OCI-LY7 (cell line): ENCODE data around the gene HOXA4. TPM values are rescaled to one million over a fixed set of nuclear protein-coding genes. Genes with fewer than 3 reads are reported as not detected.

Experiments
- BruUV-seq: library from RNA; stranded (reverse); fragments of 400-500 nt; replicated peaks from 2 replicates; lab custom pipeline; 2021; lab: Mats Ljungman, UMichigan
- CTCF ChIA-PET: fragments of 300-600 bp; sonication (Branson Sonifier 250); formaldehyde crosslinking; loops from one replicate; lab custom pipeline; 2022; ENCODE audit warnings: antibody characterized with exemption; ENCODE audit not compliant: unreplicated experiment; lab: Charles Lee
- POLR2A ChIA-PET: fragments of 300-600 bp; sonication (Branson Sonifier 250); formaldehyde crosslinking; loops from one replicate; lab custom pipeline; 2022; ENCODE audit warnings: antibody characterized with exemption; lab: Charles Lee
- DNase-seq: peaks from one replicate; pipeline ENCODE4 v3.0.0-alpha.2; 2015; ENCODE audit warnings: low spot score
- H2AFZ ChIP-seq: fragments of 200-600 bp; sonication (generic), shearing (Covaris generic); 2 replicates; pipeline ENCODE4 v1.6.1; 2014; ENCODE audit warnings: mild to moderate bottlenecking, antibody characterized with exemption, low read length, moderate library complexity
- H3K27ac ChIP-seq: fragments of 200-600 bp; sonication (generic); 2 replicates; pipeline ENCODE4 v1.5.1; 2014; ENCODE audit warnings: mixed run types, low read depth, mild to moderate bottlenecking, moderate library complexity, low read length, inconsistent platforms; ENCODE audit not compliant: poor library complexity, severe bottlenecking
- H3K36me3 ChIP-seq: fragments of 200-600 bp; sonication (generic); 2 replicates; pipeline ENCODE4 v1.6.1; 2014; ENCODE audit warnings: mild to moderate bottlenecking, antibody characterized with exemption, low read length, moderate library complexity, mixed read lengths; ENCODE audit not compliant: insufficient read depth
- H3K4me1 ChIP-seq: fragments of 200-600 bp; sonication (generic); 2 replicates; pipeline ENCODE4 v1.5.1; 2014; ENCODE audit warnings: mild to moderate bottlenecking, low read length; ENCODE audit not compliant: insufficient read depth, poor library complexity, severe bottlenecking
- H3K4me2 ChIP-seq: fragments of 200-600 bp; sonication (generic); 2 replicates; pipeline ENCODE4 v1.6.1; 2014; ENCODE audit warnings: mild to moderate bottlenecking, low read length
- H3K4me3 ChIP-seq: fragments of 200-600 bp; sonication (generic); 2 replicates; pipeline ENCODE4 v1.5.1; 2014; ENCODE audit warnings: mild to moderate bottlenecking, low read depth, low read length; ENCODE audit not compliant: poor library complexity, severe bottlenecking
- H3K79me2 ChIP-seq: fragments of 200-600 bp; sonication (generic); 2 replicates; pipeline ENCODE4 v1.6.1; 2016; ENCODE audit warnings: low read depth, mild to moderate bottlenecking, low read length, moderate library complexity, mixed read lengths; ENCODE audit not compliant: insufficient read depth
- H3K9me2 ChIP-seq: fragments of 200-600 bp; sonication (generic); 2 replicates; pipeline ENCODE4 v1.6.1; 2016; ENCODE audit warnings: mild to moderate bottlenecking, low read length, mixed read lengths; ENCODE audit not compliant: insufficient read depth
- H3K9me3 ChIP-seq: fragments of 200-600 bp; sonication (generic); 2 replicates; pipeline ENCODE4 v1.6.1; 2014; ENCODE audit warnings: mild to moderate bottlenecking, mixed run types, low read length, mixed read lengths
- H4K20me1 ChIP-seq: fragments of 200-600 bp; sonication (generic); 2 replicates; pipeline ENCODE4 v1.6.1; 2014; ENCODE audit warnings: mild to moderate bottlenecking, antibody characterized with exemption, low read length, moderate library complexity, mixed read lengths; ENCODE audit not compliant: insufficient read depth
- EZH2phosphoT487 ChIP-seq: fragments of 200-600 bp; sonication (generic); IDR thresholded peaks from 2 replicates; pipeline ENCODE4 v1.6.1; 2018; ENCODE audit warnings: low read depth, borderline replicate concordance, mild to moderate bottlenecking, mixed run types, antibody characterized with exemption, low read length, moderate library complexity, mixed read lengths
- intact Hi-C: fragments of 100-400 bp; cut with micrococcal nuclease; formaldehyde crosslinking; loops from one replicate; pipeline ENCODE4 v1.10.0; 2022; ENCODE audit not compliant: unreplicated experiment
- total RNA-seq, 2 experiments: library from RNA; depleted of rRNA in 1 of 2; stranded (reverse); fragments of >200 nt in 1 of 2; shearing (Covaris generic) in 1 of 2; gene quantifications; 2 replicates each; pipeline ENCODE4 v1.2.3, GENCODE V29; 2014 to 2022
- TF ChIP-seq, protein P1 (sequence below): fragments of 200-600 bp; sonication (generic); conservative IDR thresholded peaks from 2 replicates; pipeline ENCODE4 v1.5.1; 2014; ENCODE audit warnings: mild to moderate bottlenecking, antibody characterized with exemption, low read length, moderate library complexity, mixed read lengths

Gene HOXA4
- total RNA-seq, 2 experiments from 2014 or later, result 2.0 TPM; not detected in 1

DNA sequence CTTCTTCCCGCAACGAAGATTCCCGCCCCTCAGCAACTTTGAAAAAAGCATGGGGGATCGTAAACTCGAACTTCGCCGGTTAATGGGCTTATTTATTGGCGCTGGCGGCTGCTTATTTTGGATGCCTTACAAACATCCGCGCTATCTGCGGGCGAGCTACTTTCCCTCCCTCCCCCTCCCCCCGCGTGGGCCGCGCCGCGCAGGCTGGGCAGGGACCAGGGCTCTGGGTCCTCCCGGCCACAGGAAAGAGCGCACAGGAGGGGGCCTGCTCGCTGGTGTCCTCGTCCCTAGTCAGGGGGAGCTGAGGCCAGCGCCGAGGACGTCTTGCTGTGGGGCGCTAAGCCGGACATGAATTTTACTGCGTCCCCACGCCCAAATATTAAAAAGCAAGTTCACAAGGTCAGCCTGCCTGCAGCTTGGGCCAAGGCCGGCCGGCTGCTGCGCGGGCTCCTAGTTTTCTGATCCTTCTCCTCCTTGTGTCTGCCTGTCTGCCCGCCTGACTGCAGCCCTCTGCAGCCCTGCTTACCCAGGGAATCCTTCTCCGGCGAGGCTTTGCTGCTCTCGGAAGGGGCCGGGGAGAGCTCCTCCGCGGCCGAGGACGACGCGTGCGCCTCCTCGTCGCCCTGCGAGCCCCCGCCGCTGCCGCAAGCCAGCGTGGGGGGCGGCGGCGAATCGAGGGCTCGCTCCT is 42.4 kb upstream of the HOXA4 start:
- H3K4me3 ChIP-seq, result no peak overlapping the region
- TF ChIP-seq EZH2phosphoT487, result no peak
- TF ChIP-seq, protein P1, sequence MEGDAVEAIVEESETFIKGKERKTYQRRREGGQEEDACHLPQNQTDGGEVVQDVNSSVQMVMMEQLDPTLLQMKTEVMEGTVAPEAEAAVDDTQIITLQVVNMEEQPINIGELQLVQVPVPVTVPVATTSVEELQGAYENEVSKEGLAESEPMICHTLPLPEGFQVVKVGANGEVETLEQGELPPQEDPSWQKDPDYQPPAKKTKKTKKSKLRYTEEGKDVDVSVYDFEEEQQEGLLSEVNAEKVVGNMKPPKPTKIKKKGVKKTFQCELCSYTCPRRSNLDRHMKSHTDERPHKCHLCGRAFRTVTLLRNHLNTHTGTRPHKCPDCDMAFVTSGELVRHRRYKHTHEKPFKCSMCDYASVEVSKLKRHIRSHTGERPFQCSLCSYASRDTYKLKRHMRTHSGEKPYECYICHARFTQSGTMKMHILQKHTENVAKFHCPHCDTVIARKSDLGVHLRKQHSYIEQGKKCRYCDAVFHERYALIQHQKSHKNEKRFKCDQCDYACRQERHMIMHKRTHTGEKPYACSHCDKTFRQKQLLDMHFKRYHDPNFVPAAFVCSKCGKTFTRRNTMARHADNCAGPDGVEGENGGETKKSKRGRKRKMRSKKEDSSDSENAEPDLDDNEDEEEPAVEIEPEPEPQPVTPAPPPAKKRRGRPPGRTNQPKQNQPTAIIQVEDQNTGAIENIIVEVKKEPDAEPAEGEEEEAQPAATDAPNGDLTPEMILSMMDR, result no peak

DNA sequence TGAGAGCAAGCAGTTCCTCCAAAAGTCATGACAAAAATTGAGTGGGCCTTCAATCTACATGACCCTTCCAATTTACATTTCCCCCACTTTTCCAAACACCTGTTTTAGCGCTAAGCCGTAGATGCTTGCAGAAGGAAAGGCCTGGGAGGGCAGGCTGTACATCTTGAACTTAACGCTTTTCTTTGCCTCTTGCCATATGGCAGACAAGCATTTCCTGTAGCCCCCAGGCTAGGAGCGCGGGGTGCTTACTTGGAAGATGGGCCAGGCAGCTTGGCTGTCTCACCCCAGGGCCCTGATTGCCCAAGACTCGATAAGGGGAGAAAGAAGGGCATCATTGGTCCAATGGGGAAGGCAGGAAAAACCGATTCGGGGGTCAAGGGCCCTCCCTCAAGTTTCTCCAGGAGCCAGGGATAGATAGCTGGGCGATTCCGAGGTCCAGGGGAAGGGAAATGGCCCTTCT is 41.8 kb upstream of the HOXA4 start:
- ChIA-PET CTCF (no interaction called here), POLR2A (no interaction called here)
- no peak for DNase-seq
- Histone ChIP-seq H3K9me3 (no peaks in the 10 kb centered on the region), H3K79me2 (no peaks in the 10 kb centered on the region), H3K36me3 (no peaks in the 10 kb centered on the region), H3K9me2 (no peaks in the 10 kb centered on the region), H2AFZ (no peak overlapping the region), H3K4me2 (no peak overlapping the region), H3K4me1 (no peaks in the 10 kb centered on the region), H3K4me3 (no peak overlapping the region), H3K27ac (no peak overlapping the region), H4K20me1 (no peaks in the 10 kb centered on the region)
- TF ChIP-seq, protein P1, result no peak
- no peak for TF ChIP-seq EZH2phosphoT487
- no TSS peak for BruUV-seq
- intact Hi-C loops, result no loop called here

More for the DNA sequence above, 42.4 kb upstream of the HOXA4 start:
- Histone ChIP-seq H3K4me2 (peak overlapping the region; percentile 42; the same call in 1 of the 2 replicates), H3K9me3 (no peaks in the 10 kb centered on the region), H3K9me2 (no peaks in the 10 kb centered on the region), H3K36me3 (no peaks in the 10 kb centered on the region), H3K4me1 (no peaks in the 10 kb centered on the region), H3K27ac (no peak overlapping the region), H2AFZ (no peak overlapping the region), H3K79me2 (no peaks in the 10 kb centered on the region), H4K20me1 (no peaks in the 10 kb centered on the region)
- intact Hi-C loops, result no loop called here
- BruUV-seq, result no TSS peak
- DNase-seq, result no peak
- POLR2A ChIA-PET, result no interaction called here
- CTCF ChIA-PET, result no interaction called here

DNA sequence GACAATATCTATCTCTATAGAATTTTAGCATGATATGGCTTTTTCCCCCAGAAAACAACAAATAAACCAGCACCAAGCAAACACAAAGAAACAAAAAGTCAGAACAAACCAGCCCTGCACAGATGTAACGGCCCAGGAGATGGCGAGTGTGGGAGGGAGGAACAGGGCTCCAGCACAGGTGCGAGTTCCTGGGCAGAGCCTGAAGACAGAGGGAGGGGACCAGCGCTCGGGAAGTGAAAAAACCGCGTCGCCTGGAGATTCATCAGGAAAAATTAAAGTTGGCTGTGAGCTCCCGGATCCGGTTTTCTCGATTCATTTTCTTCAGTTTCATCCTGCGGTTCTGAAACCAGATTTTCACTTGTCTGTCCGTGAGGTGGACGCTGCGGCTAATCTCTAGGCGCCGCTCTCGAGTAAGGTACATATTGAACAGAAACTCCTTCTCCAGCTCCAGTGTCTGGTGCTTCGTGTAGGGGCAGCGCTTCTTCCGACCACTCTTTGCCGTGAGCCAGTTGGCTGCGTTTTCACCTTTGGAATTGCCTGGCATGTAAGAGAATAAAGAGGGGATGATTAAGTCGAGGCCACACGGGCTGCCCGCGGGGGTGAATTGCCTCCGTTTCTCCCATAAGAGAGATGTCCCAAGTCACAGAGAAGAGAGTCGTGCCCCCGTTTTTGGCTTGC is 41.2 kb upstream of the HOXA4 start:
- Histone ChIP-seq H3K79me2 (no peaks in the 10 kb centered on the region), H3K4me1 (no peaks in the 10 kb centered on the region), H4K20me1 (no peaks in the 10 kb centered on the region), H3K9me2 (no peaks in the 10 kb centered on the region), H3K4me3 (no peak overlapping the region), H3K27ac (no peak overlapping the region), H3K9me3 (no peaks in the 10 kb centered on the region), H2AFZ (no peak overlapping the region), H3K36me3 (no peaks in the 10 kb centered on the region), H3K4me2 (no peak overlapping the region)
- no TSS peak for BruUV-seq
- ChIA-PET CTCF (no interaction called here), POLR2A (no interaction called here)
- DNase-seq, result no peak
- intact Hi-C loops, result no loop called here
- TF ChIP-seq, protein P1, result no peak
- no peak for TF ChIP-seq EZH2phosphoT487
